HK-2 (cell line): Measurements from ENCODE around the gene SHROOM1.
A peak's percentile ranks its signal among the peaks of the same experiment; 100 is the strongest.
"Not testable (repeated sequence)": the region's sequence is repeated elsewhere in the genome, so short reads cannot be mapped to it uniquely, and the experiment has no call there.

ENCODE experiments used
- DNase-seq: peaks from one replicate; pipeline ENCODE4 v3.0.0-alpha.2; 2018; ENCODE audit not compliant: unreplicated experiment

SHROOM1 gene

DNA sequence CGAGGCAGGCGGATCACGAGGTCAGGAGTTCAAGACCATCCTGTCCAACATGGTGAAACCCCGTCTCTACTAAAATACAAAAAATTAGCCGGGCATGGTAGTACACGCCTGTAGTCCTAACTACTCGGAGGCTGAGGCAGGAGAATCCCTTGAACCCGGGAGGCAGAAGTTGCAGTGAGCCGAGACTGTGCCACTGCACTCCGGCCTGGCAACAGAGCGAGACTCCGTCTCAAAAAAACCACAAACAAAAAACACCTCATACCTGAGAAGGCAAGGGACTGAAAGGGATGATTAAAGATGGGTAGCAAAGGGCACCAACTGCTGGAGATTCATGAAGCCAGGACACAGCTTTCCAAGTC is 23.7 kb downstream of the SHROOM1 start:
- not testable (repeated sequence) for DNase-seq

DNA sequence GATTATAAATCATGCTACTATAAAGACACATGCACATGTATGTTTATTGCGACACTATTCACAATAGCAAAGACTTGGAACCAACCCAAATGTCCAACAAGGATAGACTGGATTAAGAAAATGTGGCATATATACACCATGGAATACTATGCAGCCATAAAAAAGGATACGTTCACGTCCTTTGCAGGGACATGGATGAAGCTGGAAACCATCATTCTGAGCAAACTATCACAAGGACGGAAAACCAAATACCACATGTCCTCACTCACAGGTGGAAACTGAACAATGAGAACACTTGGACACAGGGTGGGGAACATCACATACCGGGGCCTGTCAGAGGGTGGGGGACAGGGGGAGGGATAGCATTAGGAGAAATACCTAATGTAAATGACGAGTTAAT is 24.6 kb downstream of the SHROOM1 start:
- not testable (repeated sequence) for DNase-seq

- not testable (repeated sequence) for DNase-seq
Measured at GRCh38 chr5:132804219-132804618, 26.2 kb downstream of the SHROOM1 start.

DNA sequence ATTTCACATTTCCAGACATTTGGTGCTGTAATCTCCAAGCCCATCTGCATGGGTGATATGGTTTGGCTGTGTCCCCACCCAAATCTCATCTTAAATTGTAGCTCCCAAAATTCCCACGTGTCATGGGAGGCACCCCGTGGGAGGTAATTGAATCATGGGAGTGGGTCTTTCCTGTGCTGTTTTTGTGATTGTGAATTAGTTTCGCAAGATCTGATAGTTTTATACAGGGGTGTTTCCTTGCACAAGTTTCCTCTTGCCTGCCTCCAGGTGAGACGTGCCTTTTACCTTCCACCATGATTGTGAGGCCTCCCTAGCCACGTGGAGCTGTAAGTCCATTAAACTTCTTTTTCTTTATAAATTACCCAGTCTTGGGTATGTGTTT is 27.8 kb downstream of the SHROOM1 start:
- DNase-seq, result not testable (repeated sequence)

- DNase-seq, result no peak
Measured at GRCh38 chr5:132802044-132802684, 28.3 kb downstream of the SHROOM1 start.

DNA sequence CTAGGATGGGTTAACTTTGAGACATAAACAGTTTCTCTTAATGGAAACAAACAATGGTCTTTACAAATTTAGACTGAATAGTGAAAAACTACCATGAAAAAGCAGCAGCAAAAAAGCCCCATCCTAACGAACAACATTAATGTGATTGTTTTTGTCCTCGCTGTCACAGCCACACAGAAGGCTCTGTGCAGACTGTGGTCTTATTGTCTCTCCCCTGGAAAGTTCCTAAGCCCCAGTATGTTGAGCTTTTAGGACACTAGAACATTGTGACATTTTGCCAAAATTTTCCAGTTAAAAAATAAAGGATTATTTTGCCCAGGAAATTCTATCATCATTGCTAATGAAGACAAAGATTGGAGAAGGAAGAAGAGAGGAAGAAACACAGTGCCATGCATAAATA is 29.9 kb downstream of the SHROOM1 start:
- DNase-seq, result no peak

DNA sequence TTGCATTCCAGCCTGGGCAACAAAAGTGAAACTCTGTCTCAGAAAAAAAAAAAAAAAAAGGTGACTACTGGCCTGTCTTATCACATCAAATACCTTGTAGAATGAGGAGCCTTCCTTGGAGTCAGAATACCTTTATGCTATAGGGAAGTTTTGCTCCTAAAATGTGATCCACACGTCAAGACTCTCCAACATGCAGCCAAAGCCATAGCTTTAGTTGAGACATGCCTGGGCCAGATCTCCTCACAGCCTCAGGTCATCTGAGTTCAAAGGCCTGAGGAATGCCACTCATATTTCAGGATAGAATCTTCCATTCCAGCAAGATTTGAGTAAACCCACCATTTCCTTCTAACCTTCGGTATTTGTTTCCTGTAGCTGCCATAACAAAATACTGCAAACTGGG is 31.1 kb downstream of the SHROOM1 start:
- DNase-seq, result no peak

DNA sequence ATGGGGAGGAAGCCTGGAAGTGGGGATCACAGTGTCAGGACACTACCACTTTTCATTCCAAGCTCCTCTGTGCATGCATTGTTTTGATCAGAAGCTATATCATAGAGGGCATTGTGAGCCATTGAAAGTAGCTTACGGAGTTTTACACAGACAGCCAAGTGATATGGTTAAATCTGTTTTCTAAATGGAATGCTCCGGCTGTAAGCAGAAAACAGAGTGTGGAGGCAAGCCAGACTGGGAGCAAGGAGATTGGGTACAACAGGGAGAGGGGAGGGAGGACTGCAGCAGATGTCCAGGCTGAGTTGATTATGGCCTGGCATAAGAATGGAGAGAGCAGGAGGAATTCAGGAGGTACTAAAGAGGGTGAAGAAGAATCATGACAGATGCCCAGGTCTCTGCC is 32.8 kb downstream of the SHROOM1 start:
- no peak for DNase-seq

DNA sequence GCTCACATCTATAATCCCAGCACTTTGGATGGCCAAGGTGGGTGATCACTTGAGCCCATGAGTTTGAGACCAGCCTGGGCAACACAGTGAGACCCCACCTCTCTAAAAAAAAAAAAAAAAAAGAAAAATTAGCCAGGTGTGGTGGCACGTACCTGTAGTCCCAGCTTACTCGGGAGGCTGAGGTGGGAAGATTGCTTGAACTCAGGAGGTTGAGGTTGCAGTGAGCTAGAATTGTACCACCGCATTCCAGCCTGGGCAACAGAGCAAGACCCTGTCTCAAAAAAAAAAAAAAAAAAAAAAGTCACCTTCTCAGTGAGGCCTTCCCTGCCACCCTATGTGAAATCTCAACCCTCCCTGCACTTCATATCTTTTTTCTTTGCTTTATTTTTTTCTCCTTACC is 39.4 kb downstream of the SHROOM1 start:
- no peak for DNase-seq

GRCh38 chr5:132790201-132790865 is 40.1 kb downstream of the SHROOM1 start:
- DNase-seq, result no peak

DNA sequence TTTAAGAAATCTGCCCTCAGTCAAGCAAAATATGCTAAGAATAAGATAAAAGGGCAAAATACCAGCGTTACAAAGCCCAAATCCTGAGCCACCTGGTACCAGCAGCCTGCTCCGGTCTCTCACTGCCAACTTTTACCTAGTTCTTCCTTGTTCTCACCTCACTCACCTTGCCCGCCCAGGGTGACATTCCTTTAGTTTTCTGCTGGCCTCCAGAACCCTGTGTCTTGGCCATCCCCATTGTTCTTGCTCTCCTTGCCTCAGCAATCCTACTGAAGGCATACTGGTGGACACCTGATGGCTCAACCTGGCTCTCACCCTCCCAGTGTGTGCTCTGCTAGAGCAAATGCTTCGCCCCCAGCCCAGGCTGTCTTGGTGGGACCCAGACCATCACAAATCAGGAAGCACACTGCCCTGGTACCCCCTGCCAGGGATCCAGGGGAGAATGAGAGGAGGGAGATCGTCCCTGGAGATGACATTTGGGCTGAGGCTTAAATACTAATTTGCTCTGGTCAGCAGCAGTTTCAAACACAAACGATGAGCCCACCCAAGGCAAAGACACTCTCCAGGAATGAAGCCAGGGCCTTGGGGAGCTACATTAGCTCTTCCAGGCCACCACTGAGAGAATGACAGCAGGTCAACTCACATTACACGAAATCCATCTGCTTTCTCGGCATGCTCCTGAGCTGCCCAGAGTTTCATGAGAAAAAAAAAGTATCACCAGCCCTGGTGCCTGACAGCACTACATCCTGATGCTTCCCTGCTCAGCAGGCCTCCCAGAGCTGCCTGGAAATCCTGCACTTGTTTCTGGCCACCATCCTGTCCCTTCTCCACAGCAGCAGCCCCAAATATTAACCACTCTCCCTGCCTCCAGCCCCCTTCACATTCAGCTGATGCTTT is 41.2 kb downstream of the SHROOM1 start:
- no peak for DNase-seq

DNA sequence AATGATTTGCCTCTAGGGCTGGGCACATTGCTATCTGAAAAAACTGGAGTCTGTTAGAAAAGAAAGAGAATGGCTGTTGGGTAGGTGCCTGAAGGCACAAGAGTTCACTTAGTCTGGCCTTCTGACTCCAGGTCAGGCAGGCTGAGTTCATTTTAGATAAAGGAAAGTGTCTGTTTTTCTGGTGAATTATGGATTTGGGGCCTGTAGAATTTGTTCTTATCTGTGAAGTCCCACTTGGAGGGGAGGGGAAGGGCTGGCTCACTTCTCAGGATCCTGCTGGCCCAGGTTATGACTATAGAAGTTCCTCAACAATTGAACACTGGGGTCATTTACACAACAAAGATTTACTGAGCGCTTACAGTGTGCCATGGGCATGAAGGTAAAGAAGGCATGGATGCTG is 41.9 kb downstream of the SHROOM1 start:
- DNase-seq, result no peak

DNA sequence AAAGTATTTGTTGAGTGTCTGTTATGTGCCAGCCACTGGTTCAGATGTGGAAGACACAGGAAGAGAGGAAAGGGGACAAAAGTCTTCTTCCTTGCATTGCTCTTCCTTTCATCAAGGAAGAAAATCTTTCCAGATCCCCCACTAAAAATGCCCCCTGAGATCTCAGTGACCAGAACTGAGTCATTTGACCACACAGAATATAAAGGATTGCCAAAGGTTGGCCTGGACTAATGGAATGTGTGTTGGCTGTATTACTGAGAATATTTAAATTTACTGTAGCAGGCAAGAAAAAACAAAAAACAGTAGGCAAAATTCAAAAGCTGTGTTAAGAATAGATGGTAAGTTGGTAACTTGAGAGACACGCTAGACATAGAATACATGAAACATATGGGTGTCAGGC is 43.4 kb downstream of the SHROOM1 start:
- no peak for DNase-seq

- no peak for DNase-seq
Measured at GRCh38 chr5:132785864-132786263, 44.6 kb downstream of the SHROOM1 start.

GRCh38 chr5:132785365-132785764 is 45.1 kb downstream of the SHROOM1 start:
- no peak for DNase-seq

DNA sequence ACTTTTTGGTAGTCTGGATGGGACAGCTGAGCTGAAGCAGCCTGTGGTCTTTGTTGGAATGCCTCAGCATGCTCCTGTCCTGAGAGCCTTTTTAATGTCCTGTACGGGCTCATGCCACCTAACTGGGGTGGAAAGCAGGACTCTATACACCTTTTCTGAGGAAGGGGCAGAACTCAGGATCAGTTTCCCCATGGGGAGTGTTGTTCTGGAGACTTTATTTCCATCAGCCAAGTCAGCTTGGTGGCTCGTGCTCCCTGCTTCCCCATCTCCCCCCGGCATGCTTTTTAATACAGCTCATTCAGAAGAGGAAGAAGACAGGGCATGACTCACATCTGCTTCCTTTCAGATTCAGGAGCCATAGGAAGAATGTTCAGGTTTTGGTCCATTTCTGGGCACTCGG is 48.3 kb downstream of the SHROOM1 start:
- DNase-seq, result no peak

- no peak for DNase-seq
Measured at GRCh38 chr5:132781029-132781428, 49.4 kb downstream of the SHROOM1 start.

DNA sequence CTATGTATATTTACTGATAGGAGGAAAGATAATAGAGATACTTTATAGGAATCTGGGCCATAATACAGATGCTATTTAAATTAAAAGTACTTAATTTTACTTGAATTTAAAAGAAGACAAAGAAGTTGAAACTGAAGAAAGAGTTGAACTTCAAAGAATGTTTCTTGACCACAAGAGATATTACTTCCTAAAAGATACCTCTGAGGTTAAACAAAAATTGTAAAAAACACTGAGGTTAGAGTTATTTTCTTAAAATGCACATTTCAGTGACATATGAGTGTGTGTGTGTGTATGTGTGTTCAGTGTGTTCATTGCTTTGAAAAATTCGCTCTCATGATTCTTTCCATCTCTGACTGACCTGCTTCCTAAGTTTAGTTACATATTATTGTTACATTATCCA is 49.9 kb downstream of the SHROOM1 start:
- DNase-seq, result no peak

- no peak for DNase-seq
Measured at GRCh38 chr5:132779961-132780360, 50.5 kb downstream of the SHROOM1 start.

- DNase-seq, result no peak
Measured at GRCh38 chr5:132778856-132779255, 51.6 kb downstream of the SHROOM1 start.

GRCh38 chr5:132778129-132778528 is 52.3 kb downstream of the SHROOM1 start:
- no peak for DNase-seq

- peak; percentile 45 for DNase-seq
Measured at GRCh38 chr5:132777209-132778069, 53.0 kb downstream of the SHROOM1 start, which contains the start of gene SEPTIN8. TSS of gene SEPTIN8 (minus strand) at chr5:132777239. CDS start at chr5:132777137, 102 bp downstream.
